Gastroesophageal sphincter (tissue), 3 donors: ENCODE measurements around the gene MBOAT1.

Source experiments
- CTCF ChIP-seq, 4 experiments: fragments of 200-600 bp in 2 of 4; fragments of 450-650 bp in 2 of 4; sonication (generic) in 1 of 4; IDR thresholded peaks; one replicate each; pipeline ENCODE4 v1.5.1; 2017 to 2019; ENCODE audit warnings: antibody characterized with exemption in 4 of 4, mild to moderate bottlenecking in 2 of 4, moderate library complexity in 2 of 4
- EP300 ChIP-seq: sonication (generic); formaldehyde crosslinking; IDR thresholded peaks from one replicate; pipeline ENCODE4 v1.6.1; 2017; ENCODE audit warnings: antibody characterized with exemption, mild to moderate bottlenecking
- POLR2A ChIP-seq, 2 donors: fragments of 450-650 bp; IDR thresholded peaks; one replicate each; pipeline ENCODE4 v1.6.1; 2017; ENCODE audit warnings: antibody characterized with exemption in 2 of 2, mild to moderate bottlenecking in 2 of 2, moderate library complexity in 1 of 2

- TF ChIP-seq CTCF (IDR thresholded peaks at IDR 0.05): no peak
- TF ChIP-seq POLR2A (IDR thresholded peaks at IDR 0.05): no peak
- TF ChIP-seq EP300: no peak
These were observed 59.1 kb downstream of the MBOAT1 start for GRCh38 chr6:20153194-20153593.
